PC-9 (cell line): ENCODE measurements around the gene CLEC18A. TPM values are rescaled to one million over a fixed set of nuclear protein-coding genes. Genes with fewer than 3 reads are reported as not detected.

Source experiments
- BruUV-seq: library from RNA; stranded (reverse); fragments of 400-500 nt; replicated peaks from 2 replicates; lab custom pipeline; 2021; lab: Mats Ljungman, UMichigan
- CTCF ChIA-PET: fragments of 300-600 bp; sonication (Branson Sonifier 250); formaldehyde crosslinking; loops from one replicate; lab custom pipeline; 2022; ENCODE audit warnings: antibody characterized with exemption; lab: Charles Lee
- POLR2A ChIA-PET: fragments of 300-600 bp; sonication (Branson Sonifier 250); formaldehyde crosslinking; loops from one replicate; lab custom pipeline; 2022; ENCODE audit warnings: antibody characterized with exemption; ENCODE audit not compliant: unreplicated experiment; lab: Charles Lee
- DNase-seq, 2 experiments: peaks; one replicate each; pipeline versions ENCODE4 v3.0.0 to v3.0.0-alpha.2; 2015 to 2022; ENCODE audit warnings: mixed read lengths in 1 of 2
- H2AFZ ChIP-seq: fragments of 200-600 bp; sonication (generic); 2 replicates; pipeline ENCODE4 v1.8.1; 2017; ENCODE audit warnings: antibody characterized with exemption
- H3F3A ChIP-seq: fragments of 200-600 bp; sonication (generic); 2 replicates; pipeline ENCODE4 v1.8.1; 2017; ENCODE audit warnings: antibody characterized with exemption, mild to moderate bottlenecking, low read depth; ENCODE audit not compliant: insufficient read depth
- H3K27ac ChIP-seq: fragments of 200-600 bp; sonication (generic); 2 replicates; pipeline ENCODE4 v1.6.1; 2016; ENCODE audit warnings: mixed run types
- H3K27me3 ChIP-seq: fragments of 200-600 bp; sonication (generic); 2 replicates; pipeline ENCODE4 v1.6.1; 2016; ENCODE audit warnings: low read depth, mixed run types; ENCODE audit not compliant: insufficient read depth
- H3K36me3 ChIP-seq: fragments of 200-600 bp; sonication (generic); 2 replicates; pipeline ENCODE4 v1.6.1; 2016; ENCODE audit warnings: low read depth, mixed run types
- H3K4me1 ChIP-seq: fragments of 200-600 bp; sonication (generic); replicated peaks from 2 replicates; pipeline ENCODE4 v1.6.1; 2016; ENCODE audit warnings: mixed run types; ENCODE audit not compliant: insufficient read depth
- H3K4me2 ChIP-seq: fragments of 200-600 bp; sonication (generic); 2 replicates; pipeline ENCODE4 v1.6.1; 2017; ENCODE audit warnings: mixed run types
- H3K4me3 ChIP-seq: fragments of 200-600 bp; sonication (generic); 2 replicates; pipeline ENCODE4 v1.6.1; 2016; ENCODE audit warnings: mixed run types
- H3K79me2 ChIP-seq: fragments of 200-600 bp; sonication (generic); 2 replicates; pipeline ENCODE4 v1.6.1; 2017; ENCODE audit warnings: low read depth, mixed run types
- H3K9me2 ChIP-seq: fragments of 200-600 bp; sonication (generic); 2 replicates; pipeline ENCODE4 v1.8.1; 2017; ENCODE audit warnings: mild to moderate bottlenecking; ENCODE audit not compliant: insufficient read depth
- H3K9me3 ChIP-seq: fragments of 200-600 bp; sonication (generic); 2 replicates; pipeline ENCODE4 v1.8.1; 2016; ENCODE audit warnings: low read depth; ENCODE audit not compliant: insufficient read depth
- H4K20me1 ChIP-seq: fragments of 200-600 bp; sonication (generic); 2 replicates; pipeline ENCODE4 v1.8.1; 2017; ENCODE audit not compliant: insufficient read depth
- EZH2 ChIP-seq: fragments of 200-600 bp; sonication (generic); IDR thresholded peaks from 2 replicates; pipeline ENCODE4 v1.8.0; 2017; ENCODE audit warnings: antibody characterized with exemption, low read depth
- intact Hi-C: fragments of 100-400 bp; cut with micrococcal nuclease; formaldehyde crosslinking; loops from one replicate; pipeline ENCODE4 v1.10.0; 2022; ENCODE audit not compliant: unreplicated experiment
- total RNA-seq: library from RNA; stranded (reverse); gene quantifications from 2 replicates; pipeline ENCODE4 v1.2.3, GENCODE V29; 2021
- TF ChIP-seq, protein P1 (sequence below): fragments of 200-600 bp; sonication (generic); conservative IDR thresholded peaks from 2 replicates; pipeline ENCODE4 v1.6.1; 2017; ENCODE audit warnings: mixed run types, antibody characterized with exemption, mild to moderate bottlenecking, moderate library complexity

CLEC18A gene
- total RNA-seq, 1 experiment from 2014 or later = 1.3 TPM

DNA sequence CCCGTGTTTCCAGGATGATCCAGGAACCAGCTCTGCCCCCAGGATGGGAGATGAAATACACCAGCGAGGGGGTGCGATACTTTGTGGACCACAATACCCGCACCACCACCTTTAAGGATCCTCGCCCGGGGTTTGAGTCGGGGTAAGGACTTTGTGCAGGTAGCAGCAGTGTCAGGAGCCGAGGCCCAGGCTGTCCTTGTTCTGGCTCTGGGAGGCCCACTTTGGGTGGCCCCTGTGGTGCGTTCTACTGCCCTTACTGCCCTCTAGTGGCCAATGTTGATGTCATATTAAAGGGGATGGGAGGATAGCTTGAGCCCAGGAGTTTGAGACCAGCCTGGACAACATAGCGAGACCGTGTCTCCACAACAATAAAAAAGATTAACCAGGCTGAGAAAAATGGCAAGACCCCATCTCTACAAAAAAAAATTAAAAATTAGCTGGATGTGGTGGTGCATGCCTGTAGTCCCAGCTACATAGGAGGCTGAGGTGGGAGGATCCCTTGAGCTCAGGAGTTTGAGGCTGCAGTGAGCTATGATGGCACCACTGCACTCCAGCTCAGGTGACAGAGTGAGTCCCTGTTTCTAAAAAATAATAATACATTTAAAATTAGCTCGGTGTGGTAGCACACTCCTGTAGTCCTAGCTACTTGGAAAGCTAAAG lies 20.9 kb upstream of the CLEC18A start:
- H3K27ac ChIP-seq = no peak overlapping the region
- POLR2A ChIA-PET = interaction anchor here (0.6 to 0.7 kb wide), 3 partner anchors 106 to 205 kb away, joined by 4 to 8 read pairs (median 6); no protein-coding TSS in a partner anchor
- no peaks in the 10 kb centered on the region for H3K4me1 ChIP-seq
- no peaks in the 10 kb centered on the region for H3K79me2 ChIP-seq
- CTCF ChIA-PET = interaction anchor here (0.6 to 1.3 kb wide), 7 partner anchors 12 to 509 kb away, joined by 3 to 4 read pairs (median 4); no protein-coding TSS in a partner anchor
- no TSS peak for BruUV-seq
- TF ChIP-seq, protein P1, sequence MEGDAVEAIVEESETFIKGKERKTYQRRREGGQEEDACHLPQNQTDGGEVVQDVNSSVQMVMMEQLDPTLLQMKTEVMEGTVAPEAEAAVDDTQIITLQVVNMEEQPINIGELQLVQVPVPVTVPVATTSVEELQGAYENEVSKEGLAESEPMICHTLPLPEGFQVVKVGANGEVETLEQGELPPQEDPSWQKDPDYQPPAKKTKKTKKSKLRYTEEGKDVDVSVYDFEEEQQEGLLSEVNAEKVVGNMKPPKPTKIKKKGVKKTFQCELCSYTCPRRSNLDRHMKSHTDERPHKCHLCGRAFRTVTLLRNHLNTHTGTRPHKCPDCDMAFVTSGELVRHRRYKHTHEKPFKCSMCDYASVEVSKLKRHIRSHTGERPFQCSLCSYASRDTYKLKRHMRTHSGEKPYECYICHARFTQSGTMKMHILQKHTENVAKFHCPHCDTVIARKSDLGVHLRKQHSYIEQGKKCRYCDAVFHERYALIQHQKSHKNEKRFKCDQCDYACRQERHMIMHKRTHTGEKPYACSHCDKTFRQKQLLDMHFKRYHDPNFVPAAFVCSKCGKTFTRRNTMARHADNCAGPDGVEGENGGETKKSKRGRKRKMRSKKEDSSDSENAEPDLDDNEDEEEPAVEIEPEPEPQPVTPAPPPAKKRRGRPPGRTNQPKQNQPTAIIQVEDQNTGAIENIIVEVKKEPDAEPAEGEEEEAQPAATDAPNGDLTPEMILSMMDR = peak; percentile 90
- no peak for TF ChIP-seq EZH2
- intact Hi-C loops = loop anchor here (1.0 kb wide), 1 partner anchor 134 kb away; no protein-coding TSS in a partner anchor
- H2AFZ ChIP-seq = no peak overlapping the region
- H3K9me2 ChIP-seq = no peaks in the 10 kb centered on the region
- peak in 1 of 2 experiments; percentile 32 for DNase-seq
- H4K20me1 ChIP-seq = no peaks in the 10 kb centered on the region
- H3K36me3 ChIP-seq = no peaks in the 10 kb centered on the region
- no peak overlapping the region for H3K4me2 ChIP-seq
- H3K9me3 ChIP-seq = no peaks in the 10 kb centered on the region
- no peaks in the 10 kb centered on the region for H3K27me3 ChIP-seq
- no peak overlapping the region for H3K4me3 ChIP-seq
- H3F3A ChIP-seq = no peaks in the 10 kb centered on the region

DNA sequence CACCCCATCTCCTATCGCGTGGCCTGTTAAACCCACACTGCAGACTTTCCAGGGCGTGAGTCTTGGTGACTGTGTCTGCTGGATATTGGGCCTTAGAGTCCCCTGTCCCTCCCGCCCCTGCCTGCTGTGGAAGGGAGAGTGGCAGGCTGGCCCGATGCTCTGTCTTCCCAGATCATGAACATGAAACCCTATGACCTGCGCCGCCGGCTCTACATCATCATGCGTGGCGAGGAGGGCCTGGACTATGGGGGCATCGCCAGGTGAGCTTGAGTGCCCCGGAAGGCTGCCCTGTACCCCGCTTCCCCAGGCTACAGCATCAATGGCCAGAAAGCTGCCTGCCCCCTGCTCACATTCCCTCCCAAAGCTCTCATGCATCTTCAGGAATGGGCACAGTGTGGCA lies 19.5 kb upstream of the CLEC18A start:
- H3K27me3 ChIP-seq = no peaks in the 10 kb centered on the region
- no peak overlapping the region for H3K27ac ChIP-seq
- no peak overlapping the region for H3K4me3 ChIP-seq
- no peaks in the 10 kb centered on the region for H3F3A ChIP-seq
- no peaks in the 10 kb centered on the region for H3K9me3 ChIP-seq
- no peak for TF ChIP-seq EZH2
- TF ChIP-seq, protein P1 = no peak
- no peaks in the 10 kb centered on the region for H3K9me2 ChIP-seq
- CTCF ChIA-PET = no interaction called here
- H3K4me2 ChIP-seq = no peak overlapping the region
- H3K79me2 ChIP-seq = no peaks in the 10 kb centered on the region
- no peak overlapping the region for H2AFZ ChIP-seq
- POLR2A ChIA-PET = no interaction called here
- no TSS peak for BruUV-seq
- no peak for DNase-seq
- H3K4me1 ChIP-seq = no peaks in the 10 kb centered on the region
- H4K20me1 ChIP-seq = no peaks in the 10 kb centered on the region
- no peaks in the 10 kb centered on the region for H3K36me3 ChIP-seq
- intact Hi-C loops = no loop called here

DNA sequence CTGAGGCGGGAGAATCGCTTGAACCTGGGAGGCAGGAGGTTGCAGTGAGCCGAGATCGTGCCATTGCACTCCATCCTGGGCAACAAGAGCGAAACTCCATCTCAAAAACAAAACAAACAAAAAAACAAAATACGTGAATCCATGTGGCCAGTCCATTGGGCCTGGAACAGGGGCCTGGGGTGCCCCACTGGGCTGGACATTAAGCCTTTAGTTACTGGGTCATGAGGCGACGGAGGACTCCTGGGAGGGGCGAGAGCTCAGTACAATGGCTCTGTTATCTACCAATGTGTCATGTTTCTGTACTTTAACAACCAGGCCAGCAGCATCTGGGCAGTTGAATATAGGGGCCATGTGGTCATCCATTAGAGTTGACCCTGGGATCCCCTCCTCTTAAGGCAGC lies 18.9 kb upstream of the CLEC18A start:
- no peak overlapping the region for H3K4me3 ChIP-seq
- intact Hi-C loops = no loop called here
- no peaks in the 10 kb centered on the region for H3K27me3 ChIP-seq
- no TSS peak for BruUV-seq
- H3K36me3 ChIP-seq = no peaks in the 10 kb centered on the region
- no peak overlapping the region for H2AFZ ChIP-seq
- TF ChIP-seq EZH2 = no peak
- TF ChIP-seq, protein P1 = no peak
- H3K9me3 ChIP-seq = no peaks in the 10 kb centered on the region
- no peaks in the 10 kb centered on the region for H3F3A ChIP-seq
- H3K9me2 ChIP-seq = no peaks in the 10 kb centered on the region
- H3K4me2 ChIP-seq = no peak overlapping the region
- POLR2A ChIA-PET = no interaction called here
- H3K4me1 ChIP-seq = no peaks in the 10 kb centered on the region
- no peaks in the 10 kb centered on the region for H4K20me1 ChIP-seq
- CTCF ChIA-PET = no interaction called here
- no peak overlapping the region for H3K27ac ChIP-seq
- H3K79me2 ChIP-seq = no peaks in the 10 kb centered on the region
- DNase-seq = no peak
